Measurements from ENCODE around the gene CD4. TPM values are rescaled to one million over a fixed set of nuclear protein-coding genes. Genes with fewer than 3 reads are reported as not detected.

The CD4 gene
- total RNA-seq, result 0.28 and 0.43 TPM in 2 replicates

DNA sequence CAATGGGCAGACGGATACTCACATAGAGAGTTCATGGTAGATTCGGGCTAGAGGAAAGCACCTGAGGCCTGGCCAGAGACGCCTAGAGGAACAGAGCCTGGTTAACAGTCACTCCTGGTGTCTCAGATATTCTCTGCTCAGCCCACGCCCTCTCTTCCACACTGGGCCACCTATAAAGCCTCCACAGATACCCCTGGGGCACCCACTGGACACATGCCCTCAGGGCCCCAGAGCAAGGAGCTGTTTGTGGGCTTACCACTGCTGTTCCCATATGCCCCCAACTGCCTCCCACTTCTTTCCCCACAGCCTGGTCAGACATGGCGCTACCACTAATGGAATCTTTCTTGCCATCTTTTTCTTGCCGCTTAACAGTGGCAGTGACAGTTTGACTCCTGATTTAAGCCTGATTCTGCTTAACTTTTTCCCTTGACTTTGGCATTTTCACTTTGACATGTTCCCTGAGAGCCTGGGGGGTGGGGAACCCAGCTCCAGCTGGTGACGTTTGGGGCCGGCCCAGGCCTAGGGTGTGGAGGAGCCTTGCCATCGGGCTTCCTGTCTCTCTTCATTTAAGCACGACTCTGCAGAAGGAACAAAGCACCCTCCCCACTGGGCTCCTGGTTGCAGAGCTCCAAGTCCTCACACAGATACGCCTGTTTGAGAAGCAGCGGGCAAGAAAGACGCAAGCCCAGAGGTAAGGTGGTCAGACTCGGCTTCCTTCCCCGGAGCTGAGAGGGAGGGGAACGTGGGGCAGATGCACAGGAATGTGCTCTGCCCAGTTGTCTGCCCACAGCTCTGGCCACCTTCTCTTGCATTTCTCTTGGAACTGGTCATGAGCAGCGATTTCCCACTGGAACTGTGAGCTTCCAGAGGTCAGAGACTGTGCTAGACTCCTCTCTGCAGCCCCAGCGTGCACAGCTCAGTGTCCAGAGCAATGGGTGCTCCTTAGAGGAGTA, at the start of gene CD4:
TSS of gene CD4 (plus strand) at position 557 of the 953 bp plus-strand sequence. CDS start 10,611 bp downstream, outside the sequence.

GRCh38 chr12:6752921-6753771, 36.2 kb upstream of the CD4 start, which contains the start of gene MLF2:
Gene MLF2 (minus strand): TSS chr12:6753141. CDS start chr12:6752334, 807 bp downstream.

GRCh38 chr12:6765634-6766581, 23.4 kb upstream of the CD4 start, which contains the start of gene PTMS:
Gene PTMS (plus strand): TSS chr12:6766363. CDS start chr12:6766706, 343 bp downstream.

GRCh38 chr12:6772331-6772695, 17.0 kb upstream of the CD4 start, which contains the start of gene LAG3:
Gene LAG3 (plus strand): TSS chr12:6772520. CDS start chr12:6772853, 333 bp downstream.

GRCh38 chr12:6821591-6822425, 32.5 kb downstream of the CD4 start, which contains the start of gene GPR162:
Gene GPR162 (plus strand): TSS chr12:6821821. CDS start chr12:6823899, 2,078 bp downstream.

GRCh38 chr12:6827982-6828780, 38.9 kb downstream of the CD4 start, which contains the start of gene P3H3:
Gene P3H3 (plus strand): TSS chr12:6828407. CDS start chr12:6828441, 34 bp downstream.

DNA sequence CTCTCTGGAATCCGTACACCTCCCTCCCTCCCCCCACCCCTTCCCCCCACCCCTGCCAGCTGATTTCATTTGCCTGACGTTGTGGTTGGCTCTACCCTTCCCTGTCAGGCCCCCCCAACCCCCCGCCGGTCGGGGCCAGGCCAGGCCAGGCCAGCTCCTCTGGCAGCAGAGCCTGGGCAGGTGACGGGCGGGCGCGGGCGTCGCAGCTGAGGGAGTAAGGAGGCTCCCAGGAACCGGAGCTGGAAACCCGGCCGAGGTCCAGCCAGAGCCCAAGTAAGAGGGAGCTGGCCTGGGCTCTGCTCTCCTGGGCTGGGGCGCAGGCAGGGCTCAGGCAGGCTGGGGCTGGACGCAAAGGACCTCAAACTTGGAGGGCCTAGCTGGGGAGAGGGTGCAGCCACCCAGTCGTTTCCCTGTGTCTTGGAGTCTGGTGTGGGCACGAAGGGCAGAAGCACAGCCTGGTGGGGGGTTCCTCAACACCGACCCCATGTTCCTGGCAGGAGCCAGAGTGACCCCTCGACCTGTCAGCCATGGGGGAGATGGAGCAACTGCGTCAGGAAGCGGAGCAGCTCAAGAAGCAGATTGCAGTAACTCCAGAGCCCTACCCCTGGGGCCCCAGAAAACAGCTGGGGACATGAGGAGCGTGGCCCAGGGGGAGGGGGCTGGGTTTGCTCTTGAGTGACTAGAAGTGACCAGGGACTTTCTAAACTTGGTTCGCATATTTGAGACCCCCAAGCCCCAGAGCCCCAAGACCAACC, 51.6 kb downstream of the CD4 start, which contains the start of gene GNB3:
TSS of gene GNB3 (plus strand) at position 165 of the 755 bp plus-strand sequence. CDS start at position 528, 363 bp downstream.

DNA sequence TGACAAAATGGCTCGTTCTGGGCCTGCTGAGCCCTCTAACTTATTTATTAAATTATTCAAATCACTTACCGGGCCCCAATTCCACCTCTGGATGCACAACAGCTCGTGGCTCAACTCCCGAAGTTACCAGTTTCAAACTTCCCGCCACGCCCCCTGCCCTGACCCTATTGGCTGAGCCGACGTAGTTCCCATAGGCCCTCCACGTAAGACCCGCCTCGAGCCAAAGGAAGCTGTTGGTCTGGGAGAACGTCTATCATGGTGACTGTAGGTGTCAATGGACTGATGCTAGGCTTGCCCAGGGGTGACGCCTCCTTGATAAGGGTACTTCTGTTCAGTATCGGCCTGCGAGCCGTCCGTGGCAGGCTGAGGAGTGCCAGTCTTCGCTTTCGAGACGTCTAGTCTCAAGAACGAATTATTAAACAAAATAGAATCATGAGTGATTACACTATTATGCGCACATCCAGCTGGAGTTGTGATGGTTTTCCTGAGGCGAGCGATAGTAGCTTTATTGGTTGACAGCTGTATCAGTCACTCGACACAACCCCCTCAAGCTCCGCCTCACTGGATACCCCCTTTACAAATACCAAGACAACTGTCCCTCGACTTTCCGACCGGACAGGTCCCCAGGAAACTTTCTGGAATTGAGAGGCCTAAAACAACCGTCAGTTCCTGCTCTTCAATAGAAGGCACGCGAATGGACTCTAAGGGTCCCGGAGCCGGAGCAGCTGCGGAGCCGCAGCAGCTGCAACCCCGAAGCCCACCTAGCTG, 62.0 kb downstream of the CD4 start, which contains the start of gene CDCA3:
TSS of gene CDCA3 (minus strand) at position 134 of the 768 bp plus-strand sequence. CDS start 334 bp downstream, outside the sequence.

GRCh38 chr12:6851921-6852650, 62.8 kb downstream of the CD4 start, which contains the start of gene USP5:
Gene USP5 (plus strand): TSS chr12:6852150. CDS start chr12:6852180, 30 bp downstream.

GRCh38 chr12:6867413-6868210, 78.3 kb downstream of the CD4 start, which contains the start of gene TPI1:
Gene TPI1 (plus strand): TSS chr12:6867531. CDS start chr12:6867567, 36 bp downstream.

Other genes with a start within 250 kb of the CD4 start
- gene IFFO1, start 233.5 kb upstream of the CD4 start, total RNA-seq, result 11.2 and 13.2 TPM in 2 replicates
- 9.8 and 17.4 TPM in 2 replicates for gene NOP2, start 221.2 kb upstream of the CD4 start, total RNA-seq
- gene CHD4, start 182.1 kb upstream of the CD4 start, total RNA-seq, result 189 and 195 TPM in 2 replicates
- not detected in 2 replicates for gene LPAR5, start 153.6 kb upstream of the CD4 start, total RNA-seq
- 0.28 and 0.37 TPM in 2 replicates for gene ACRBP, start 142.1 kb upstream of the CD4 start, total RNA-seq
- gene ING4, start 126.4 kb upstream of the CD4 start, total RNA-seq, result 27.2 and 34.4 TPM in 2 replicates
- 6.8 and 10.4 TPM in 2 replicates for gene ZNF384, start 100.2 kb upstream of the CD4 start, total RNA-seq
- gene PIANP, start 88.7 kb upstream of the CD4 start, total RNA-seq, result 0.09 TPM in 1 of 2 replicates, not detected in the other
- gene COPS7A, start 65.5 kb upstream of the CD4 start, total RNA-seq, result 78.9 and 89.7 TPM in 2 replicates
- gene MLF2, start 36.4 kb upstream of the CD4 start, total RNA-seq, result 106 and 115 TPM in 2 replicates
- gene PTMS, start 23.2 kb upstream of the CD4 start, total RNA-seq, result 18.7 and 28.0 TPM in 2 replicates
- 0.14 and 0.18 TPM in 2 replicates for gene LAG3, start 17.0 kb upstream of the CD4 start, total RNA-seq
- 2.8 and 3.0 TPM in 2 replicates for gene GPR162, start 32.3 kb downstream of the CD4 start, total RNA-seq
- 78.9 and 105 TPM in 2 replicates for gene P3H3, start 38.9 kb downstream of the CD4 start, total RNA-seq
- gene GNB3, start 51.4 kb downstream of the CD4 start, total RNA-seq, result 0.92 and 1.3 TPM in 2 replicates
- 2.0 and 2.1 TPM in 2 replicates for gene CDCA3, start 61.8 kb downstream of the CD4 start, total RNA-seq
- 71.1 and 76.5 TPM in 2 replicates for gene USP5, start 62.6 kb downstream of the CD4 start, total RNA-seq
- gene TPI1, start 78.0 kb downstream of the CD4 start, total RNA-seq, result 1,608 and 1,630 TPM in 2 replicates
- gene SPSB2, start 83.8 kb downstream of the CD4 start, total RNA-seq, result 6.5 and 6.7 TPM in 2 replicates
- 9.5 and 14.1 TPM in 2 replicates for gene LRRC23, start 115.3 kb downstream of the CD4 start, total RNA-seq
- 11.7 and 44.1 TPM in 2 replicates for gene ENO2, start 125.1 kb downstream of the CD4 start, total RNA-seq
- 5.0 and 7.5 TPM in 2 replicates for gene ATN1, start 138.4 kb downstream of the CD4 start, total RNA-seq
- gene RNU7-1, start 154.3 kb downstream of the CD4 start, total RNA-seq, result not detected in 2 replicates
- gene C12orf57, start 154.5 kb downstream of the CD4 start, total RNA-seq, result 170 and 215 TPM in 2 replicates
- under 0.01 and 0.09 TPM in 2 replicates for gene PTPN6, start 161.8 kb downstream of the CD4 start, total RNA-seq
- 147 and 183 TPM in 2 replicates for gene PHB2, start 181.1 kb downstream of the CD4 start, total RNA-seq
- 32.4 and 39.4 TPM in 2 replicates for gene EMG1, start 181.4 kb downstream of the CD4 start, total RNA-seq
- gene LPCAT3, start 228.9 kb downstream of the CD4 start, total RNA-seq, result 13.8 and 17.2 TPM in 2 replicates